ENCODE results near the gene OR52E4. TPM values are rescaled to one million over a fixed set of nuclear protein-coding genes. Genes with fewer than 3 reads are reported as not detected.

OR52E4 gene
- total RNA-seq (2014; rRNA removed; shearing (Covaris generic); ENCODE audit: low replicate concordance), result not detected in 2 replicates

DNA sequence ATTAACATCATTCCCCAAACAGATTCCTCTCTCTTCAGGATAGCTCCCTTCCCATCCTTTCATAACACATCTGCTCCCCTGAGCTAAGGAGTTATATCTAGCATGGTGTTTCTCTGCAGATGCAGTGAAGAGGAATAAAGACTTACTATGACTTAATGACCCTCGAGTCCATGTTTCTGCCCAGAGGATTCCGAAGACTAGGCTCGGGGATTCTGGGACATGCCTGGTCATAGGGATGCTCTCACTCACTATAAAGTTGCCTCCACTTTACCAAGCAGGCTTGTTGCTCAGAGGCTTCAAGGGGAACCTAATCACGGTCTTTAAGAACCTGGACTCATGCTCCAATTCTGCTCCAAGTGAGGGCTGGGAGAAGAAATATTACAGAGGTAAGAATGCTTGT lies at the start of gene OR52E4:
Gene OR52E4 (plus strand): TSS at position 301 of the 400 bp plus-strand sequence. CDS start 3,664 bp downstream, outside the sequence.
- Histone ChIP-seq H3K27me3 (no peaks in the 10 kb centered on the region), H3K9me3 (no peaks in the 10 kb centered on the region), H3K4me3 (no peak within 1 kb of the TSS), H3K36me3 (no peaks in the 10 kb centered on the region)
- no peak for DNase-seq

- no peak for DNase-seq
Measured at GRCh38 chr11:5831196-5831829, 49.1 kb upstream of the OR52E4 start.

DNA sequence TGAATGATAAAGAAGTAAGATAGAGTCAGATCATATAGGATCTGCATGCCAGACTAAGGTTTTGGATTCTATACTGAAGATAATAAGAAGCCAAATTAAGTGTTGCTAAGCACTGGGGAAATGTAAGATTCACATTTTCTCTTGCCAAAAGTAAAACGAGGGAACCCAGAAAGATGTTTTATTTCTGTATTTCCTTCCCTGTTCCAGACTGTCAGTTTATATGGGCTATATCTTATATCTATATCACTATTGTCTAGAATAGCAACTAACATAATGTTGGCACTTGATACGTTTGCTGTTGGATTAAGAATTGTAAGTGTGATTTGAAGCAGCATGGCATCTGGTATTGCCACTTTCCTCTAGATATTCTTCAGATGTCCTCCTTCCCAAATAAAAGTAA lies 47.0 kb upstream of the OR52E4 start:
- H3K9me3 ChIP-seq, result 0 out of 2 replicates have a peak, but pooled peaks cover 7% of the 10 kb centered on the region
- DNase-seq, result no peak
- no peak overlapping the region for H3K4me3 ChIP-seq
- no peaks in the 10 kb centered on the region for H3K36me3 ChIP-seq
- H3K27me3 ChIP-seq, result no peaks in the 10 kb centered on the region

More at GRCh38 chr11:5831196-5831829, 49.1 kb upstream of the OR52E4 start:
- H3K27me3 ChIP-seq, result no peaks in the 10 kb centered on the region
- no peaks in the 10 kb centered on the region for H3K36me3 ChIP-seq
- no peak overlapping the region for H3K4me3 ChIP-seq
- no peaks in the 10 kb centered on the region for H3K9me3 ChIP-seq

GRCh38 chr11:5837695-5838094 lies 42.7 kb upstream of the OR52E4 start:
- no peak for DNase-seq
- Histone ChIP-seq H3K27me3 (no peaks in the 10 kb centered on the region), H3K36me3 (no peaks in the 10 kb centered on the region), H3K4me3 (no peak overlapping the region), H3K9me3 (0 out of 2 replicates have a peak, but pooled peaks cover 7% of the 10 kb centered on the region)

- DNase-seq, result no peak
- Histone ChIP-seq H3K36me3 (no peaks in the 10 kb centered on the region), H3K9me3 (0 out of 2 replicates have a peak, but pooled peaks cover 7% of the 10 kb centered on the region)
Measured at GRCh38 chr11:5841797-5842196, 38.6 kb upstream of the OR52E4 start, which contains the start of gene OR52E6. OR52E6 (minus strand) TSS chr11:5841897; CDS start chr11:5841897, 0 bp downstream.

DNA sequence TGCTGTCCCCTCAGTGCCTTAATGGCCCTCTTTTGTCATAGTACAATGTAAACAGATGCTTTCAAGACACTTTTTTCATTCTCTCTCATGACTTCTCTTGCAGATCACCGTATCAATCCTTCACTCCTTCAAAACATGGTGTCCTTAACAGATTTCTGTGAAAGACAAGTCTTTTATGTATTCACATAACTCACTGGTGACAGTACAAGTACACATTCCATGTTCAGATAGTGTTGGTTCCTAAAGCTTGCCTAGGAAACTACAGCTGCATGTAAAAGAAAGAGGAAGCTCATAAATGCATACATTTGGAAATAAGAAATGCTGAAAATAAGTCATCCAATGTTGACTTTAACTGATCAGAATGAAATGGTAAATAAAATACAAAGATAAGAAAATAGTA lies 33.7 kb upstream of the OR52E4 start:
- Histone ChIP-seq H3K36me3 (no peaks in the 10 kb centered on the region), H3K4me3 (no peak overlapping the region), H3K9me3 (peaks cover 4% of the 10 kb centered on the region), H3K27me3 (no peaks in the 10 kb centered on the region)
- DNase-seq, result no peak

More at GRCh38 chr11:5841797-5842196, 38.6 kb upstream of the OR52E4 start, which contains the start of gene OR52E6:
- H3K27me3 ChIP-seq, result no peaks in the 10 kb centered on the region
- H3K4me3 ChIP-seq, result no peak within 1 kb of the TSS

GRCh38 chr11:5847711-5848110 lies 32.7 kb upstream of the OR52E4 start:
- no peaks in the 10 kb centered on the region for H3K27me3 ChIP-seq
- H3K36me3 ChIP-seq, result no peaks in the 10 kb centered on the region
- peaks cover 8% of the 10 kb centered on the region for H3K9me3 ChIP-seq
- no peak overlapping the region for H3K4me3 ChIP-seq
- no peak for DNase-seq

- H3K36me3 ChIP-seq, result no peaks in the 10 kb centered on the region
- no peak overlapping the region for H3K4me3 ChIP-seq
- peaks cover 10% of the 10 kb centered on the region for H3K9me3 ChIP-seq
- no peaks in the 10 kb centered on the region for H3K27me3 ChIP-seq
- no peak for DNase-seq
Measured at GRCh38 chr11:5851002-5851401, 29.4 kb upstream of the OR52E4 start.

GRCh38 chr11:5857590-5857989 lies 22.8 kb upstream of the OR52E4 start, which contains the start of gene OR52E8:
OR52E8 (minus strand) TSS chr11:5857690; CDS start chr11:5857690, 0 bp downstream.
- Histone ChIP-seq H3K4me3 (no peak within 1 kb of the TSS), H3K36me3 (no peaks in the 10 kb centered on the region), H3K27me3 (peaks cover 2% of the 10 kb centered on the region; the same call in 1 of the 2 replicates), H3K9me3 (peaks cover 3% of the 10 kb centered on the region; the same call in 1 of the 2 replicates)
- DNase-seq, result no peak

GRCh38 chr11:5865826-5866225 lies 14.6 kb upstream of the OR52E4 start:
- H3K9me3 ChIP-seq, result no peaks in the 10 kb centered on the region; the same call in 1 of the 2 replicates
- DNase-seq, result no peak
- H3K4me3 ChIP-seq, result no peak overlapping the region
- H3K27me3 ChIP-seq, result no peaks in the 10 kb centered on the region
- no peaks in the 10 kb centered on the region for H3K36me3 ChIP-seq

DNA sequence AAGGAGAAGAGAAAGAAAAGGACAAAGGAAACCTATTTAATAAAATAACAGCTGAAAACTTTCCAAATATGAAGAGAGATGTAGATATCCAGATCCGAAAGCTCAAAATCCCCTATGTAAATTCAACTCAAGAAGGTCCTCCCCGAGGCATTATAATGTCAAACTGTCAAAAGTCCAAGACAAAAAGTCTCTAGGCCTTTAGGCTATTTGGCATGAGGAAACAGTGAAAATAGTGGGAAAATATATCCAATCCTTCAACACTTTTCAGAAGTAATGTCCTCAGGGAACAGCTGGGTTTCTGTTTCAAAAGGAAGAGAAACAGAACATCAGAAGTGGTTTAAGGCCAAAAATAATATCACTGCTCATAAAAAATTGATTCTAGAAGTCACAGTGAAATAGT lies 1.9 kb upstream of the OR52E4 start:
- Histone ChIP-seq H3K4me3 (no peak overlapping the region), H3K27me3 (no peaks in the 10 kb centered on the region), H3K36me3 (no peaks in the 10 kb centered on the region), H3K9me3 (no peaks in the 10 kb centered on the region)
- DNase-seq, result no peak

DNA sequence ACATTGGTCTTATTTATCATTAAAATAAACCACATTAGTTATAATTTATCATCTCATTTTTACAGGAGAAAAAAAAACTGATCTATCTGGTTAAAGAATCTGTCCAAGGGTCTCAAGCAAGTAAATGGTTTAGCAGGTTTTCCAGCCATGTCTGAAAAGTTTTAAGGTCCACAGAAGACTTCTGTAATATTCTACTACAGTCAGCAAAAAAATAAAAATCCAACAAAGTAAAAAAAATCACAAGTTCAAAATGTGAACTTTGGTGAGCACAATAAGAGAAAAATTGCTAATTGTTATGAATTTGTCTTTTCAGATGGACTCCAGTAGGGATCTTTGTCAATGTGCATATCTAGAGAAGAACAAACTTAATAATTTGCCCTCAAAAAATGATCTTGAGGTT lies 1.3 kb downstream of the OR52E4 start:
- no peaks in the 10 kb centered on the region for H3K9me3 ChIP-seq
- DNase-seq, result no peak
- H3K4me3 ChIP-seq, result no peak overlapping the region
- no peaks in the 10 kb centered on the region for H3K36me3 ChIP-seq
- no peaks in the 10 kb centered on the region for H3K27me3 ChIP-seq

- Histone ChIP-seq H3K27me3 (no peaks in the 10 kb centered on the region; the same call in 1 of the 2 replicates), H3K36me3 (no peaks in the 10 kb centered on the region), H3K4me3 (no peak overlapping the region), H3K9me3 (no peaks in the 10 kb centered on the region)
- no peak for DNase-seq
Measured at GRCh38 chr11:5887172-5887571, 6.7 kb downstream of the OR52E4 start.

DNA sequence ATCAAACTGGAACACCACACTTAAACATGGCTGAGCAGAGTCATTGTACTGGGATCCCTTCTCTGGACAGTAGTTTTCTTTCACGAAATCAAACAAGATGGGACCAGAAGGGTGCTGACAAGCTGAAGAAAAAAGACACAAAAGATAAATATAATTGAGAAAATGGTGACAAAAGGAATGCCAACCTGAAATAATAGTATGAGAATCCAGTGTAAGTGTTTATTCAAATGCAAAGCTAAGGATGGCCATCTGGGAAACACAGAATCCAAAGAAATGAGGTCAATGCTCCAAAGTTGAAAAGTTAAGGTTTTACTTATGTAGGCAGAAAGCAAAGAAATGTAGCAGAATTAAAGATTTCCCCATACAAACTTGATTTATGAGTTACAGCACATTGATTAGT lies 7.2 kb downstream of the OR52E4 start:
- Histone ChIP-seq H3K4me3 (no peak overlapping the region), H3K27me3 (no peaks in the 10 kb centered on the region; the same call in 1 of the 2 replicates), H3K36me3 (no peaks in the 10 kb centered on the region), H3K9me3 (no peaks in the 10 kb centered on the region)
- no peak for DNase-seq

DNA sequence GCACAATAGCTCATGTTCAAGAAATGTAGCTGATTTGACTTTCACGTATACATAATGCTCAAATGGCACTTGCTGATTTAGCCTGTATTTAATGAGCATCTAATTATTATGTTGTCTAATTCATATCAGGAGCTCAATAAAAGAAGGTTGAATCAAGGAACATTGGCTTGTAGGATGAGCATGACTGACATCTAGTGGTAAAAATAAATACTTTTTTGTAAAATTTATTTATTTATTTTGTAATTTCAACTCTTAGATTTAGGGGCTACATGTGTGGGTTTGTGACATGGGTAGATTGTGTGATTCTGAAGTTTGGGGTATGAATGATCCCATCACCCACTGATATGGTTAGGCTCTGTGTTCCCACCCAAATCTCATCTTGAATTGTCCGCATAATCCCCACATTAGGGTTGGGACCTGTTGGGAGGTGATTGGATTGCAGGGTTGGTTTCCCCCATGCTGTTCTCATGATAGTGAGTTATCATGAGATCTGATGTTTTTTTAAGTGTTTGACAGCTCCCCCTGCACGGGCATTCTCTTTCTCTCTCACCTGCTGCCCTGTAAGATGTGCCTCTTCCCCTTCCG lies 10.9 kb downstream of the OR52E4 start:
- H3K27me3 ChIP-seq, result no peaks in the 10 kb centered on the region; the same call in 1 of the 2 replicates
- no peak overlapping the region for H3K4me3 ChIP-seq
- no peaks in the 10 kb centered on the region for H3K36me3 ChIP-seq
- no peak for DNase-seq
- no peaks in the 10 kb centered on the region for H3K9me3 ChIP-seq

DNA sequence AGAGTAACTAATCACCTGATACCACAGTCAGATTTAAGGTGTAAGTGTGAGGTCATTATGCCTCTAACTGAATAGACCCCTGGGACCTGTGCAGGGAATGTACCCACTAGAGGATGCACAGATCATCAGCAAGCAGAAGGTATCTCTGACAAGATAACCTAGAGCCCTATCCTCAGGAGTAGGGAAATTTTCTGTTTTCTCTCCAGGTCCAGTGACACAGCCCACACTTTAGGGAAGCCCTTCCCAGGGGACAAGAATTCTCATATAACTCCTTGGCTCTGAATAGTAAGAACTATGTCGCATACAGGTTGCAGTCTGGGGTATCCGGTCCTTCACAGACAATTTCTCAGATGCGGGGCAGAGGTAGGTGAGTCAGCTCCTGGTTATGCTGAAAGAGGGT lies 12.5 kb downstream of the OR52E4 start, which contains the start of gene OR52E5:
Gene OR52E5 (plus strand): TSS at position 301 of the 400 bp plus-strand sequence. CDS start 7,569 bp downstream, outside the sequence.
- Histone ChIP-seq H3K27me3 (no peaks in the 10 kb centered on the region; the same call in 1 of the 2 replicates), H3K9me3 (no peaks in the 10 kb centered on the region), H3K4me3 (no peak within 1 kb of the TSS), H3K36me3 (no peaks in the 10 kb centered on the region)
- DNase-seq, result no peak

- Histone ChIP-seq H3K27me3 (no peaks in the 10 kb centered on the region), H3K36me3 (no peaks in the 10 kb centered on the region), H3K4me3 (no peak overlapping the region), H3K9me3 (no peaks in the 10 kb centered on the region)
- no peak for DNase-seq
Measured at GRCh38 chr11:5899534-5899933, 19.1 kb downstream of the OR52E4 start.

All from MG63 (cell line).